AG04450 (cell line): ENCODE results near the gene HPGD. TPM values are rescaled to one million over a fixed set of nuclear protein-coding genes. Genes with fewer than 3 reads are reported as not detected.

ENCODE experiments used
- CTCF ChIA-PET: fragments of 300-600, 350-600 bp; formaldehyde crosslinking; extraction: SDS; loops from one replicate; lab custom pipeline; 2022; ENCODE audit warnings: antibody characterized with exemption, inconsistent platforms; lab: Charles Lee
- POLR2A ChIA-PET: fragments of 350-600 bp; formaldehyde crosslinking; extraction: SDS; loops from one replicate; lab custom pipeline; 2021; ENCODE audit warnings: antibody characterized with exemption, inconsistent platforms; lab: Yijun Ruan, JAX
- DNase-seq: peaks from one replicate; pipeline ENCODE4 v3.0.0-alpha.2; 2011; ENCODE audit warnings: low read depth, low spot score
- H3K27ac ChIP-seq: one replicate; pipeline ENCODE4 v1.5.1; 2012; ENCODE audit warnings: low read depth, low read length, control low read depth
- H3K27me3 ChIP-seq: one replicate; pipeline ENCODE4 v1.6.0; 2012; ENCODE audit warnings: low read length; ENCODE audit not compliant: control insufficient read depth, insufficient read depth
- H3K4me3 ChIP-seq: 2 replicates; pipeline ENCODE4 v1.5.1; 2011; ENCODE audit warnings: mild to moderate bottlenecking, low read depth, low read length, control low read depth
- H3K9me3 ChIP-seq: 2 replicates; pipeline ENCODE4 v1.5.1; 2012; ENCODE audit warnings: low read length; ENCODE audit not compliant: control insufficient read depth, insufficient read depth
- CTCF ChIP-seq: IDR thresholded peaks from 2 replicates; pipeline ENCODE4 v1.5.1; 2011; ENCODE audit warnings: low read depth, low read length, control low read depth, inconsistent platforms
- polyA plus RNA-seq: library from polyadenylated mRNA; depleted of rRNA; stranded (reverse); fragments of >200 nt; gene quantifications from 2 replicates; pipeline ENCODE4 v1.2.3, GENCODE V29; 2011

The HPGD gene
- polyA plus RNA-seq, 1 experiment: 0.21 TPM

- ChIA-PET POLR2A (no interaction called here), CTCF (no interaction called here)
- Histone ChIP-seq H3K4me3 (no peak overlapping the region), H3K27me3 (no peaks in the 10 kb centered on the region), H3K9me3 (no peaks in the 10 kb centered on the region), H3K27ac (no peak overlapping the region)
- no peak for TF ChIP-seq CTCF
- no peak for DNase-seq
These were observed 33.7 kb upstream of the HPGD start for GRCh38 chr4:174555789-174556630.

- no peak for TF ChIP-seq CTCF
- H3K27me3 ChIP-seq: no peaks in the 10 kb centered on the region
- ChIA-PET CTCF (no interaction called here), POLR2A (no interaction called here)
- no peak for DNase-seq
- H3K9me3 ChIP-seq: no peaks in the 10 kb centered on the region
- H3K4me3 ChIP-seq: no peak overlapping the region
- no peak overlapping the region for H3K27ac ChIP-seq
These were observed 32.0 kb upstream of the HPGD start for GRCh38 chr4:174554231-174554728.

GRCh38 chr4:174553828-174554227 is 31.5 kb upstream of the HPGD start:
- no peak for DNase-seq
- Histone ChIP-seq H3K9me3 (no peaks in the 10 kb centered on the region), H3K27me3 (no peaks in the 10 kb centered on the region), H3K27ac (no peak overlapping the region), H3K4me3 (no peak overlapping the region)
- no peak for TF ChIP-seq CTCF
- ChIA-PET CTCF (no interaction called here), POLR2A (no interaction called here)

- Histone ChIP-seq H3K27me3 (no peaks in the 10 kb centered on the region), H3K9me3 (no peaks in the 10 kb centered on the region), H3K27ac (no peak overlapping the region), H3K4me3 (no peak overlapping the region)
- DNase-seq: no peak
- ChIA-PET CTCF (no interaction called here), POLR2A (no interaction called here)
- no peak for TF ChIP-seq CTCF
These were observed 30.7 kb upstream of the HPGD start for GRCh38 chr4:174553031-174553430.

- H3K4me3 ChIP-seq: no peak overlapping the region
- ChIA-PET POLR2A (no interaction called here), CTCF (no interaction called here)
- no peaks in the 10 kb centered on the region for H3K9me3 ChIP-seq
- no peaks in the 10 kb centered on the region for H3K27me3 ChIP-seq
- H3K27ac ChIP-seq: no peak overlapping the region
- no peak for DNase-seq
- no peak for TF ChIP-seq CTCF
These were observed 28.3 kb upstream of the HPGD start for GRCh38 chr4:174550541-174550940.
